Uterus (tissue), 4 donors: ENCODE measurements around the gene XYLB. TPM values are rescaled to one million over a fixed set of nuclear protein-coding genes. Genes with fewer than 3 reads are reported as not detected.

ENCODE experiments used
- DNase-seq, 2 donors: peaks; one replicate each; pipeline ENCODE4 v3.0.0-alpha.2; 2019 to 2020
- H3K27ac ChIP-seq, 2 donors: fragments of 200-600 bp; sonication (generic); 1 replicate in 1 of 2; 2 replicates in 1 of 2; pipeline ENCODE4 v1.5.1; 2016 to 2018
- H3K27me3 ChIP-seq, 2 donors: fragments of 200-600 bp; sonication (generic); one replicate each; pipeline ENCODE4 v1.5.1; 2018 to 2019; ENCODE audit warnings: control low read depth in 1 of 2
- H3K36me3 ChIP-seq, 2 donors: fragments of 200-600 bp; sonication (generic); one replicate each; pipeline ENCODE4 v1.5.1; 2019; ENCODE audit warnings: control low read depth in 1 of 2
- H3K4me1 ChIP-seq, 2 donors: fragments of 200-600 bp; sonication (generic); one replicate each; pipeline ENCODE4 v1.5.1; 2018 to 2019; ENCODE audit warnings: control low read depth in 1 of 2
- H3K4me3 ChIP-seq, 2 donors: fragments of 200-600 bp; sonication (generic); 1 replicate in 1 of 2; 2 replicates in 1 of 2; pipeline ENCODE4 v1.5.1; 2018 to 2019; ENCODE audit warnings: mild to moderate bottlenecking in 1 of 2
- H3K9me3 ChIP-seq, 2 donors: fragments of 200-600 bp; sonication (generic); one replicate each; pipeline ENCODE4 v1.5.1; 2019; ENCODE audit warnings: control low read depth in 1 of 2
- POLR2A ChIP-seq, 2 donors: fragments of 450-650 bp; IDR thresholded peaks; one replicate each; pipeline ENCODE4 v1.6.1; 2016; ENCODE audit warnings: antibody characterized with exemption in 2 of 2, mild to moderate bottlenecking in 1 of 2, moderate library complexity in 1 of 2
- intact Hi-C: fragments of 100-400 bp; cut with DNase I; formaldehyde crosslinking; loops from one replicate; pipeline ENCODE4 v1.15.1; 2023; ENCODE audit warnings: low total_unique reads
- total RNA-seq, 4 donors: library from RNA; depleted of rRNA in 3 of 4; stranded (reverse); fragments of >200 nt in 3 of 4; gene quantifications; one replicate each; pipeline versions ENCODE4 v1.1.0 to v1.2.4, GENCODE V29; 2014 to 2023
- TF ChIP-seq, protein P1 (sequence below), 4 experiments: fragments of 200-600 bp in 2 of 4; fragments of 450-650 bp in 2 of 4; sonication (generic) in 2 of 4; IDR thresholded peaks; one replicate each; pipeline ENCODE4 v1.5.1; 2016 to 2019; ENCODE audit warnings: antibody characterized with exemption in 4 of 4, mild to moderate bottlenecking in 2 of 4, moderate library complexity in 1 of 4
- donor health status: DM: yes; HTN: yes; CAD: no.

Gene XYLB
- total RNA-seq, 4 donors from 2014 or later: 0.26 to 12.7 (median 6.5) TPM

DNA sequence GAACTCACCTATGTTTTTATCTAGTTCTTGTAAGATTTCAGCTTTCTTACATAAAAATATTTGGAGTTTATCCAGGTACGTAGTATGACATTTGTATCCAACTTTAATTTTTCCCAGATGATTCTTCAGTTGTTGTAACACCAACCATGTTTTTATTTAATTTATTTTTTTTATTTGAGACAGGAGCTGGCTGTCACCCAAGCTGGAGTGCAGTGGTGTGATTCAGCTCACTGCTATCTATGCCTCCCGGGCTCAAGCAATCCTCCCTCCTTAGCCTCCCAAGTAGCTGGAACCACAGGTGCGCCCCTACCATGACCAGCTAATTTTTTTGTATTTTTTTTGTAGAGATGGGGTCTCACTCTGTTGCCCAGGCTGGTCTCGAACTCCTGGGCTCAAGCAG is 6.6 kb downstream of the XYLB start:
- TF ChIP-seq POLR2A (IDR thresholded peaks at IDR 0.05): no peak
- TF ChIP-seq, protein P1, sequence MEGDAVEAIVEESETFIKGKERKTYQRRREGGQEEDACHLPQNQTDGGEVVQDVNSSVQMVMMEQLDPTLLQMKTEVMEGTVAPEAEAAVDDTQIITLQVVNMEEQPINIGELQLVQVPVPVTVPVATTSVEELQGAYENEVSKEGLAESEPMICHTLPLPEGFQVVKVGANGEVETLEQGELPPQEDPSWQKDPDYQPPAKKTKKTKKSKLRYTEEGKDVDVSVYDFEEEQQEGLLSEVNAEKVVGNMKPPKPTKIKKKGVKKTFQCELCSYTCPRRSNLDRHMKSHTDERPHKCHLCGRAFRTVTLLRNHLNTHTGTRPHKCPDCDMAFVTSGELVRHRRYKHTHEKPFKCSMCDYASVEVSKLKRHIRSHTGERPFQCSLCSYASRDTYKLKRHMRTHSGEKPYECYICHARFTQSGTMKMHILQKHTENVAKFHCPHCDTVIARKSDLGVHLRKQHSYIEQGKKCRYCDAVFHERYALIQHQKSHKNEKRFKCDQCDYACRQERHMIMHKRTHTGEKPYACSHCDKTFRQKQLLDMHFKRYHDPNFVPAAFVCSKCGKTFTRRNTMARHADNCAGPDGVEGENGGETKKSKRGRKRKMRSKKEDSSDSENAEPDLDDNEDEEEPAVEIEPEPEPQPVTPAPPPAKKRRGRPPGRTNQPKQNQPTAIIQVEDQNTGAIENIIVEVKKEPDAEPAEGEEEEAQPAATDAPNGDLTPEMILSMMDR (IDR thresholded peaks at IDR 0.05): no peak
- Histone ChIP-seq H3K36me3 (no peaks in the 10 kb centered on the region), H3K27ac (no peak overlapping the region), H3K4me1 (no peaks in the 10 kb centered on the region), H3K27me3 (no peaks in the 10 kb centered on the region), H3K4me3 (no peak overlapping the region), H3K9me3 (no peaks in the 10 kb centered on the region)
- no peak for DNase-seq
- intact Hi-C loops: no loop called here

DNA sequence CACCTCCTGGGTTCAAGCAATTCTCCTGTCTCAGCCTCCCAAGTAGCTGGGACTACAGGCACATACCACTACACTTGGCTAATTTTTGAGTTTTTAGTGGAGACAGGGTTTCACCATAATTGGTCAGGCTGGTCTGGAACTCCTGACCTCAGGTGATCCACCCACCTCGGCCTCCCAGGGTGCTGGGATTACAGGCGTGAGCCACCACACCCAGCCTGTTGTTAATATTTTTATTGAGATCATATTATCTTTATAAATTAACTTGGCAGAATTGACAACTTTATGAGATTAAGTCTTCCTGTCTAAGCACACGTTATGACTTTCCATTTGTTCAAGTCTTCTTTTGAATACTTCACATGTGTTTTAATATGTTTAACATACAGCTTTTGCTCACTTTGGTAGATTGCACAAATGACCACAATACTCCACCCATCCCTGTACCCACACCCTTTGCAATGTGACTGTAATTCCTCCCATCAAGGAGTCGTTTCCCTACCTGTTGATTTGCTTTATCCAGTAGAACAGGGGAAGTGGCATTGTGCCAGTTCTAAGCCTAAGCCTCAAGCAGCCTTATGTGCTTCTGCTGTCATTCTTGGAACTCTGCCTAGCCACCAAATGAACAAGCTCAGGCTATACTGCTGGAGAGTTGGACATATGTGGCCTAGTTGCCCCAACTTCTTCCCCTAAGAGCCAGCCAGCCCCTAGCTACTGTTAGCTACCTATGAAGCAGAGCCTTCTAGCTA is 8.2 kb downstream of the XYLB start:
- intact Hi-C loops: no loop called here
- Histone ChIP-seq H3K36me3 (no peaks in the 10 kb centered on the region), H3K27ac (no peak overlapping the region), H3K27me3 (no peaks in the 10 kb centered on the region), H3K9me3 (no peaks in the 10 kb centered on the region), H3K4me1 (no peaks in the 10 kb centered on the region), H3K4me3 (no peak overlapping the region)
- TF ChIP-seq POLR2A (IDR thresholded peaks at IDR 0.05): no peak
- TF ChIP-seq, protein P1 (IDR thresholded peaks at IDR 0.05): no peak
- no peak for DNase-seq

DNA sequence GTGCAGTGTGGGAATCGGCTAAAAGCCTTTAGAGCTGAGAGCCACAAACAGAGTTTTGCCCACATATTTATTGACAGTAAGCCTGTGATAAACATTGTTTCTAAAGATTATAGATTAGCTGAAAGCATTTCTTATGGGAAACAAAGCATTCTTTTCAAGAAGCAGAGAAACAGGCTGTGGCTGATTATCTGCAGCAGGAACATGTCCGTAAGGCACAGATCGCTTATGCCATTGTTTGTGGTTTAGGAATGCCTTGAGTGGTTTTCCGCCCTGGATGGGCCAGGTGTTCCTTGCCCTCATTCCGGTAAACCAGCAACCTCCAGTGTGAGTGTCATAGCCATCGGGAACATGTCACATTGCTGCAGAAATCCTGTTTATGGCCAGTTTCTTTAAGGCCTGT is 12.5 kb downstream of the XYLB start:
- no peak overlapping the region for H3K4me3 ChIP-seq
- TF ChIP-seq, protein P1 (IDR thresholded peaks at IDR 0.05): no peak
- no peak for TF ChIP-seq POLR2A (IDR thresholded peaks at IDR 0.05)
- H3K27me3 ChIP-seq: no peaks in the 10 kb centered on the region
- intact Hi-C loops: no loop called here
- no peaks in the 10 kb centered on the region for H3K9me3 ChIP-seq
- H3K4me1 ChIP-seq: no peaks in the 10 kb centered on the region
- no peak overlapping the region for H3K27ac ChIP-seq
- DNase-seq: no peak
- H3K36me3 ChIP-seq: no peaks in the 10 kb centered on the region

DNA sequence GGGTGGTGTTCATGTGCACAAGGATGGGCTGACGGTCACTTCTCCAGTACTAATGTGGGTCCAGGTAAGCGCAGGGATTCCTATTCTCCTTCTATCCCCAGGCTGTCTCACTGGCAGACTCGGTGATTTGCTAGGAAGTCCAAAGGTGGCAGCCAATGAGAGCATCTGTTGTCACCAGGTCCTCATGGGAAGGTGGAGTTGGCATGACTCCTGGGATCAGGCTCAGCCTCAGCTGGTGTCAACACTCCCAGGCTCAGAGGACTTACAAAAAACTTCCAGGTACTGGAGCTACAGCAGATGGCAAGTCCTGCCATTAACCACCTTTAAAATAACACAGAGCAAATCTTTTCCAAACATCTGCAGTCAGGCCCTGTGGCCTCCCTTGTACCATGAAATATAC is 13.8 kb downstream of the XYLB start:
- intact Hi-C loops: no loop called here
- H3K9me3 ChIP-seq: no peaks in the 10 kb centered on the region
- H3K4me1 ChIP-seq: no peaks in the 10 kb centered on the region
- no peak for DNase-seq
- TF ChIP-seq POLR2A (IDR thresholded peaks at IDR 0.05): no peak
- TF ChIP-seq, protein P1 (IDR thresholded peaks at IDR 0.05): no peak
- no peaks in the 10 kb centered on the region for H3K27me3 ChIP-seq
- H3K27ac ChIP-seq: no peak overlapping the region
- no peak overlapping the region for H3K4me3 ChIP-seq
- H3K36me3 ChIP-seq: no peaks in the 10 kb centered on the region

DNA sequence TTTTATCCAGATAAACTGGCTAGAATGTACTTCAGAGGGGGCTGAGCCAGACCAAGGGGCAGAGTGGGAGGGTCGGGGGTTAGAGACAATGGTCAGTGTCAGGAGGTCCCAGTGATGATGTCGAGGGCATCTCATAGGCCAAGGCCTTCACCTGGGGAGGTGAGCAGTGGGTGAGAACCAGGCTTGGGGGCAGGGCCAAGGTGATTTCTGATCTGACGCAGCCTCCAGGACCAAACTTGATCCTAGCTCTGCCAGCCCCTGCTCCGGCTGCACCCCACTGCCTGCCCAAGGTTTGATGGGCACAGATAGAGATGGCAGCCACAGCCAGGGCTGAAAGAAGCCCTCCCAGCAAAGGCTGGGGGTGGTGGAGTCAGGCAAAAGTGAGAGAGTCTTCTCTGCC is 14.9 kb downstream of the XYLB start:
- no peak overlapping the region for H3K4me3 ChIP-seq
- no peak overlapping the region for H3K27ac ChIP-seq
- no peaks in the 10 kb centered on the region for H3K4me1 ChIP-seq
- H3K27me3 ChIP-seq: no peaks in the 10 kb centered on the region
- DNase-seq: no peak
- TF ChIP-seq POLR2A (IDR thresholded peaks at IDR 0.05): no peak
- TF ChIP-seq, protein P1 (IDR thresholded peaks at IDR 0.05): no peak
- intact Hi-C loops: no loop called here
- no peaks in the 10 kb centered on the region for H3K36me3 ChIP-seq
- no peaks in the 10 kb centered on the region for H3K9me3 ChIP-seq
